GM13977 (cell line): Measurements from ENCODE around the gene IFIT2.

Experiments
- DNase-seq: peaks from one replicate; pipeline ENCODE4 v3.0.0; 2012; ENCODE audit warnings: low spot score
- in situ Hi-C: fragments of 300-500 bp; cut with MboI; formaldehyde crosslinking; loops from one replicate; pipeline ENCODE4 v1.12.0; 2022; ENCODE audit warnings: low sequenced_read_pairs, low pct_unique_long_range_greater_than_20kb, mixed read lengths, inconsistent platforms; ENCODE audit not compliant: unreplicated experiment
- TF ChIP-seq, protein P1 (sequence below): IDR thresholded peaks from 2 replicates; pipeline ENCODE4 v1.5.1; 2012; ENCODE audit warnings: mild to moderate bottlenecking, control low read depth; ENCODE audit not compliant: insufficient read depth; ENCODE audit errors: extremely low read depth, missing control alignments

The IFIT2 gene

GRCh38 chr10:89269433-89270152 lies 32.3 kb upstream of the IFIT2 start:
- TF ChIP-seq, protein P1, sequence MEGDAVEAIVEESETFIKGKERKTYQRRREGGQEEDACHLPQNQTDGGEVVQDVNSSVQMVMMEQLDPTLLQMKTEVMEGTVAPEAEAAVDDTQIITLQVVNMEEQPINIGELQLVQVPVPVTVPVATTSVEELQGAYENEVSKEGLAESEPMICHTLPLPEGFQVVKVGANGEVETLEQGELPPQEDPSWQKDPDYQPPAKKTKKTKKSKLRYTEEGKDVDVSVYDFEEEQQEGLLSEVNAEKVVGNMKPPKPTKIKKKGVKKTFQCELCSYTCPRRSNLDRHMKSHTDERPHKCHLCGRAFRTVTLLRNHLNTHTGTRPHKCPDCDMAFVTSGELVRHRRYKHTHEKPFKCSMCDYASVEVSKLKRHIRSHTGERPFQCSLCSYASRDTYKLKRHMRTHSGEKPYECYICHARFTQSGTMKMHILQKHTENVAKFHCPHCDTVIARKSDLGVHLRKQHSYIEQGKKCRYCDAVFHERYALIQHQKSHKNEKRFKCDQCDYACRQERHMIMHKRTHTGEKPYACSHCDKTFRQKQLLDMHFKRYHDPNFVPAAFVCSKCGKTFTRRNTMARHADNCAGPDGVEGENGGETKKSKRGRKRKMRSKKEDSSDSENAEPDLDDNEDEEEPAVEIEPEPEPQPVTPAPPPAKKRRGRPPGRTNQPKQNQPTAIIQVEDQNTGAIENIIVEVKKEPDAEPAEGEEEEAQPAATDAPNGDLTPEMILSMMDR: no peak
- in situ Hi-C loops: loop anchor here (10.0 kb wide), 1 partner anchor 105 kb away; the partner anchor contains the start of gene IFIT1B
- no peak for DNase-seq

GRCh38 chr10:89270153-89270483 lies 31.7 kb upstream of the IFIT2 start:
- TF ChIP-seq, protein P1: no peak
- no peak for DNase-seq
- in situ Hi-C loops: loop anchor here (10.0 kb wide), 1 partner anchor 105 kb away; the partner anchor contains the start of gene IFIT1B

DNA sequence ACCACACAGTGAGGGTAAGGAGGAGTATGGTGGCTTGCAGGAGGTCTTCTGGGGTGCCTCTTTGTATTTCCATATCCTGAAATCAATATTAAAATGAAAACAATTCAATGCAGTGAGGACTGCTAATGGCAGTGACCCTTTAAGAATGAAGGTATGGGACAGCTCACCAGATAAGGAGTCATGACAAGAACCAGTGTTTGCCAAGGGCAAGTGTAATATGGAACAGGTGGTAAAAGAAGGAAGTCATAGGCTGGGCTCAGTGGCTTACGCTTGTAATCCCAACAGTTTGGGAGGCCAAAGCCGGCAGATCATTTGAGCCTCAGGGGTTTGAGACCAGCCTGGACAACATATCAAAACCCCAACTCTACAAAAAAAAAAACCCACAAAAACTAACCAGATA lies 30.3 kb upstream of the IFIT2 start:
- in situ Hi-C loops: loop anchor here (10.0 kb wide), 1 partner anchor 103 kb away; the partner anchor contains the start of gene IFIT1B
- TF ChIP-seq, protein P1: no peak
- DNase-seq: no peak

GRCh38 chr10:89273680-89274079 lies 28.2 kb upstream of the IFIT2 start:
- in situ Hi-C loops: loop anchor here (10.0 kb wide), 1 partner anchor 101 kb away; the partner anchor contains the start of gene IFIT1B
- TF ChIP-seq, protein P1: no peak
- no peak for DNase-seq

DNA sequence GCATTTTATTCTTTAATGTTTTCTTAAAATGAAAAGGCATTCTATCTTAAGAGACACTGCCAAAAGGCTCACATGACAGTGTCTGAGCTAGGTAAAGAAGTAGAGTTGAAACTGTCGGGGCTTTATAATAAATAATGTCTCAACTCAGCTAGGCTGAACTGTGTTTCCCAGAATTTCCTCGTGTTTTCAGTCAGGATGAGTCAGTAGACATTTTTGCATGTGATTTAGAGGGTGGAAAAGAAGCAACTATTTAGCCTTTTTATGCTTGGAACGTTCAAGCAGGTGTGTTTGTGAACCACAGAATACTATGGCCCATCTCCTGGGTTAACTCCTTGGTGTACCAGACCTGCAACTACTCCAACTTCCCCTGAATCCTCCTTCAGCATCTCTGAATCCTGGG lies 26.9 kb upstream of the IFIT2 start:
- TF ChIP-seq, protein P1: no peak
- in situ Hi-C loops: loop anchor here (10.0 kb wide), 1 partner anchor 100 kb away; the partner anchor contains the start of gene IFIT1B
- DNase-seq: no peak

GRCh38 chr10:89275383-89275782 lies 26.5 kb upstream of the IFIT2 start:
- TF ChIP-seq, protein P1: no peak
- DNase-seq: no peak
- in situ Hi-C loops: loop anchor here (10.0 kb wide), 1 partner anchor 99 kb away; the partner anchor contains the start of gene IFIT1B
